GM10266 (cell line): ENCODE measurements around the gene SLC17A9.

Experiments
- DNase-seq: peaks from one replicate; pipeline ENCODE4 v3.0.0; 2012; ENCODE audit errors: extremely low spot score
- TF ChIP-seq, protein P1 (sequence below): IDR thresholded peaks from 2 replicates; pipeline ENCODE4 v1.5.1; 2012; ENCODE audit warnings: mild to moderate bottlenecking, low read depth; ENCODE audit not compliant: control insufficient read depth, insufficient read depth; ENCODE audit errors: missing control alignments

SLC17A9 gene

DNA sequence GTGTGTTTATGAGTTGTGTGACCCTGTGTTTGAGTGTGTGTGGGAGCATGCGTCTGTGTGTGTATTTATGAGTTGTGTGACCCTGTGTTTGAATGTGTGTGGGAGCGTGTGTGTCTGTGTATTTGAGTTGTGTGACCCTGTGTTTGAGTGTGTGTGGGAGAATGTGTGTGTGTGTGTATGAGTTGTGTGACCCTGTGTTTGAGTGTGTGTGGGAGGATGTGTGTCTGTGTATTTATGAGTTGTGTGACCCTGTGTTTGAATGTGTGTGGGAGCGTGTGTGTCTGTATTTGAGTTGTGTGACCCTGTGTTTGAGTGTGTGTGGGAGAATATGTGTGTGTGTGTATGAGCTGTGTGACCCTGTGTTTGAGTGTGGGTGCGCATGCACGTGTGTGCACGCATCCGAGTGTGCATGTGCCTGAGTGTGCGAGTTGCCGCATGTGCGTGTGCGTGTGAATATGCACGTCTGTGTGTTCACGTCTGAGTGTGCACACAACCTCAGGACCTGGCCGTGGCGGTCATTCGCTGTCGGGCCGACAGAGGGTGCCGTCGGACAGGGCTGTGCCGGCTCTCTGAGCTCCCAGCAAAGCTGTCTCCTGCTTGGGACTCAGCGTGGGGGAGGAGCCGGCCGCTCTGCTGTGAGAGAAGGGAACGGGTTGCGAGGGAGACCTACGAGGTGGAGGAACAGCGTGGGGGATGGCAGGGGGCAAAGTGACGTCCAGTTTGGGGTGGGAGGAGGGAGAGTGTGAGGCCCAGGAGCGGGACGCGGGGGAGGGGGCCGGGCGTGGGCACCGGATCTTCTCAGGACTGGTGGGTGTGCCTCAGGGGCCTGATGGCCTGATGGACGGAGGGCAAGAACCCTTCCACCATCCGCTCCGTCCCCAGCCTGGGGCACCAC is 19.7 kb downstream of the SLC17A9 start:
- peak; percentile 93 for DNase-seq
- TF ChIP-seq, protein P1, sequence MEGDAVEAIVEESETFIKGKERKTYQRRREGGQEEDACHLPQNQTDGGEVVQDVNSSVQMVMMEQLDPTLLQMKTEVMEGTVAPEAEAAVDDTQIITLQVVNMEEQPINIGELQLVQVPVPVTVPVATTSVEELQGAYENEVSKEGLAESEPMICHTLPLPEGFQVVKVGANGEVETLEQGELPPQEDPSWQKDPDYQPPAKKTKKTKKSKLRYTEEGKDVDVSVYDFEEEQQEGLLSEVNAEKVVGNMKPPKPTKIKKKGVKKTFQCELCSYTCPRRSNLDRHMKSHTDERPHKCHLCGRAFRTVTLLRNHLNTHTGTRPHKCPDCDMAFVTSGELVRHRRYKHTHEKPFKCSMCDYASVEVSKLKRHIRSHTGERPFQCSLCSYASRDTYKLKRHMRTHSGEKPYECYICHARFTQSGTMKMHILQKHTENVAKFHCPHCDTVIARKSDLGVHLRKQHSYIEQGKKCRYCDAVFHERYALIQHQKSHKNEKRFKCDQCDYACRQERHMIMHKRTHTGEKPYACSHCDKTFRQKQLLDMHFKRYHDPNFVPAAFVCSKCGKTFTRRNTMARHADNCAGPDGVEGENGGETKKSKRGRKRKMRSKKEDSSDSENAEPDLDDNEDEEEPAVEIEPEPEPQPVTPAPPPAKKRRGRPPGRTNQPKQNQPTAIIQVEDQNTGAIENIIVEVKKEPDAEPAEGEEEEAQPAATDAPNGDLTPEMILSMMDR, result peak; percentile 98

DNA sequence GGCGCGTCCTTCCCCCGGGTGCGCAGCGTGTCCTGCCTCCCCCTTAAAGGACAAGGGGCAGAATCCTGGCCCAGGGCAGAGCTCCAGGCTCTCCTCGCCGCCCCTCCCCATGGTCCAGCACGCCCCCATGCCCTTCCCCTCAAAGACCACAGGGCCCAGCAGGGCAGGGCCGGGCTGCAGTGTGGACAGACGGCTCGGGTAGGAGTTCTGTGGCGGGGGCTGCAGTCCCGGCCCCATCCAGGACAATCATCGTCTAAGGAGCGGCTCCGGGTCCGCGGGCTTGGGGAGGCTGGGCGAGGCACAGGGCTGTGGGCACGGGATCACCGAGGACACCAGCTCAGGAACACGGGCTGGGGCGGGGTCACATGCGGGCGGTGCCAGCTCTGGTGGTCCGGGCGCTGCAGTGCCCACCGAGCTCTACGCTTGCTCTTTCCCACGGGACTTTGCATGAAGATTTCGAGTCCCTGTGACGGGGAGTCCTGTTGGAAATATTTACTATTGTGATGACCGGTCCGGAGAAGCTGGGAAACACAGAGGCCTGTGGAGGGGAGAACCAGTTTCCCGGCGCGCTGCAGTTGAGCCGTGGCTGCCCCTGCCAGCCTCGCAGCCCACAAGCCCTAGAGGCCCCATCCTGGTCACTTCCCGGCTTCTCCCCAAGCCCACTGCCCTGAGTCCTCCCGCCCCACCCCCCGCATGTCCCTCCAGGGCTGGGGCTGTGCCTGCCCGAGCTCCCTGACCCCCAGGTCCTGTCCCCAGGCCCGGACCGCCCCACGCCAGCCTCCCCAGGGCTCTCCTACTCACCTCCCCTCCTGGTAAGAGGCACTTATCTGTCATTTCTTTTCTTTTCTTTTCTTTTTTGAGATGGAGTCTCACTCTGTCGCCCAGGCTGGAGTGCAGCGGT is 20.6 kb downstream of the SLC17A9 start:
- no peak for DNase-seq
- TF ChIP-seq, protein P1, result no peak

DNA sequence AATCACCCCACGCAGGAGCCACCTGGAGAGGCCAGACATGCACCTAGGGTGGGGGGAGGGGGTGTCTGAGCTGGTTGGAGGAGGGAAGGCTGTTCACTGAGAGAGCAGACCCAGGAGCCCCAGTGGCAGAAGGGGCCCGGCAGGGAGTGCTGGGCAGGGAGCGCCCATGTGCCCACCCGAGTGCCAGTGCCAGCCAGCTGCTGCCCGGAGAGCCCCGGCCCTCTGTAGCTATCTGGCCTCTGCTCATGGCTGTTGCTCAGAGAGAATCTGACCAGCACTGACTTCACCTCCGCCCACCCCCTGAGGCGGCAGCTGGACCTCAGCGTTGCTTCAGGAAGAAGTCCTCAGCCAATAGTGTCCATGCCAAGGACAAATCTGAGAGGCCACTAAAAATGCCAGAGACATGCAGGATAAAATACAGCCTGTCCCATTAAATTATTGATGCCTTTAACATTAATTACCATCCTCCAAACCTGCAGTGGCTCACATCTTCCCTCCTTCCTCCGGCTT is 22.8 kb downstream of the SLC17A9 start:
- TF ChIP-seq, protein P1, result no peak
- DNase-seq, result no peak

DNA sequence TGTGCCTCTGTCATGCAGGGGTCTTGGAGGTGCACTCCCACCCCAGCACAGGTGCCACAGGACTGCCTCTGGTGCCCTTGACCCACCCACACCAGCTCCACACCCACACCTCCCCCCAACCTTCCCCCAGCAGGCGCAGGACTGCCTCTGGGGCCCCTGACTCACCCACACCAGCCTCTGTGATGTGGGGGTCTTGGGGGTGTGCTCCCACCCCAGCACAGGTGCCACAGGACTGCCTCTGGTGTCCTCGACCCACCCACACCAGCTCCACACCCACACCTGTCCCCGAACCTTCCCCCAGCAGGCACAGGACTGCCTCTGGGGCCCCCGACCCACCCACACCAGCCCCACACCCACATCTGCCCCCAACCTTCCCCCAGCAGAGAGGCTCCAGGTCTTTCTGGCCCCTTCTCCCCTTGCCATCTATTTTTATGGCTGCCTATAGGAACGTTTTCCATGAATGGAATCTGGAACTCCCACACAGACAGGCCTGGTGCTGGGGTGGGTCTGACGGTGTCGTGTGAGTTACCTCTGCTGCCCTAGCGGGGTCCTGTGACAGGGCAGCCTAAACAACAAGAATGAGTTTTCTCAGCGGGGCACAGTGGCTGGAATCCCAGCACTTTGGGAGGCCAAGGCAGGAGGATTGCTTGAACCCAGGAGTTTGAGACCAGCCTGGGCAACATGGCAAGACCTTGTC is 23.5 kb downstream of the SLC17A9 start:
- TF ChIP-seq, protein P1, result no peak
- DNase-seq, result no peak

DNA sequence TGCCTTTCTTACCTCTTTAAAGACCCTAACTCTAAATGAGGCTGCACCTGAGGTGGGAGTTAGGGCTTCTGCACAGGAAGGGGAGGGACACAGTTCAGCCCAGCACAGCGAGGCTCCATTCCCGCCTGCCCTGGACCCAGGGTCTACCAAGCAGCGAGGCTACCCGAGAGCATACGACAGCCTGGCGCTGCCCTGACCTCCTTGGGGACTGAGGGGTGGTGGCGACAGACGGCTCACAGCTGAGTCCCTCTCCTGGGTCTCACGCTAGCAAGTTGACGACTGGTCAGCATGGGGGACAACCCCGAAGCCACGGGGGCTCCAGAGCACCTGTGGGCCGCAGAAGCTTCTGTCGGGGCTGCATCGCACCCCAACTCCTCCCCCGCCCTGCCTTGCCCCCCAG is 24.4 kb downstream of the SLC17A9 start:
- no peak for DNase-seq
- TF ChIP-seq, protein P1, result no peak

DNA sequence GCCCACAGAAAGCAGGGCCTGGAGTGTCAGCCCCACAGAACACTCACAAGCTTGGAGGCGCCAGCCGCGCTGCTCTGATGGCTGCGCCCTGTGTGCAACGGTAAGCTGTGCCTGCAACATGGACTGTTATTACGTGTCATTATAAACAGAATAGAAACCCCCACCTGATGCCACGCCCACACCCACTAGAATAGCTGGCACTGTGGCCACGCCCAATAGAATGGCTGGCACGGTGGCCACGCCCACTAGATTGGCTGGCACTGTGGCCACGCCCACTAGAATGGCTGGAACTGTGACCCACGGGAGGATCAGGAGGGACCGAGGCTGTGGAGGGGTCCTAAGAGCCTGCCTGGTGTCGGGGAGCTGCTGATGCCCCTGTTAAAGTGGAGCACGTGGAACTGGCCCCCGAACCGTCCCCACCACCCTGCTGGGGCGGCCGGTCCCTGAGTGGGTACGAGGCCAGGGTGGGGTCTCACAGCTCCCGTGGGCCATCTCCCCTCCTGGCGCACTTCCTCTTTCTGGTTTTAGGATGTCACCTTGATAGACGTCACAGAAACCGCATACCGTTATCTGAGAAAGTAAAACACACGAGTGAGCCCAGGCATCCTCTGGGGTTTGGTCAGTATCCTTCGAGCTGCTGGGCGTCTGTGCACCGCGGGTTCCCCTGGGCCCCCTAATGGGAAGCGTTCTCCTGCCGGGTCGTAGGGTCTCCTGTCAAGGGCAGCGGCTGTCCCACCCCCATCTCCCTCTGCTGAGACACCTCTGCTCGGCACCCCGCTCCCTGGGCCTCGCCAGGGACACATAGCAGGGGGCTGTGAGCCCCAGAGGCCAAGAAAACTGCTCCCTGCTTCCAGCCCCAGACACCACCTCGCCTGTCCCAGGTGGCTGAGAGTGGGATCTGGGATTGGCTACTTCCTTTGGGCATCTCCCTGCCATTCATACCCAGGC is 25.4 kb downstream of the SLC17A9 start:
- DNase-seq, result peak; percentile 87
- TF ChIP-seq, protein P1, result no peak
